Endothelial cell (in vitro differentiated cells): ENCODE results near the gene SLC25A5. TPM values are rescaled to one million over a fixed set of nuclear protein-coding genes. Genes with fewer than 3 reads are reported as not detected.

Source experiments
- DNase-seq: peaks from one replicate; pipeline ENCODE4 v3.0.0; 2021; ENCODE audit warnings: low spot score
- H3K27ac Mint-ChIP-seq: one replicate; pipeline ENCODE4 v1.8.0; 2021; ENCODE audit warnings: mixed read lengths, inconsistent platforms; ENCODE audit not compliant: unreplicated experiment
- H3K27me3 Mint-ChIP-seq: one replicate; pipeline ENCODE4 v1.8.0; 2021; ENCODE audit warnings: mild to moderate bottlenecking, moderate library complexity, mixed read lengths, inconsistent platforms; ENCODE audit not compliant: unreplicated experiment
- H3K36me3 Mint-ChIP-seq: one replicate; pipeline ENCODE4 v1.8.0; 2021; ENCODE audit warnings: mild to moderate bottlenecking, low read depth, mixed read lengths, inconsistent platforms; ENCODE audit not compliant: unreplicated experiment
- H3K4me1 Mint-ChIP-seq: one replicate; pipeline ENCODE4 v1.8.0; 2021; ENCODE audit warnings: mild to moderate bottlenecking, mixed read lengths, inconsistent platforms; ENCODE audit not compliant: unreplicated experiment
- H3K4me3 Mint-ChIP-seq: one replicate; pipeline ENCODE4 v1.8.0; 2021; ENCODE audit warnings: mild to moderate bottlenecking, mixed read lengths, inconsistent platforms; ENCODE audit not compliant: unreplicated experiment
- H3K9me3 Mint-ChIP-seq: one replicate; pipeline ENCODE4 v1.8.0; 2021; ENCODE audit warnings: mixed read lengths, inconsistent platforms; ENCODE audit not compliant: unreplicated experiment
- total RNA-seq: library from RNA; stranded (reverse); fragmentation: NEBNext Ultra II Directional; extraction: Animal tissue kit (Norgen Biotek cat#: 25700); gene quantifications from one replicate; pipeline ENCODE4 v1.2.1, GENCODE V29; 2021; ENCODE audit not compliant: unreplicated experiment
- TF ChIP-seq, protein P1 (sequence below): fragments of 200-600 bp; sonication (generic); IDR thresholded peaks from one replicate; pipeline ENCODE4 v1.5.0; 2021; ENCODE audit warnings: antibody characterized with exemption; ENCODE audit not compliant: unreplicated experiment

The SLC25A5 gene
- total RNA-seq, 1 donor from 2014 or later: 305 TPM

DNA sequence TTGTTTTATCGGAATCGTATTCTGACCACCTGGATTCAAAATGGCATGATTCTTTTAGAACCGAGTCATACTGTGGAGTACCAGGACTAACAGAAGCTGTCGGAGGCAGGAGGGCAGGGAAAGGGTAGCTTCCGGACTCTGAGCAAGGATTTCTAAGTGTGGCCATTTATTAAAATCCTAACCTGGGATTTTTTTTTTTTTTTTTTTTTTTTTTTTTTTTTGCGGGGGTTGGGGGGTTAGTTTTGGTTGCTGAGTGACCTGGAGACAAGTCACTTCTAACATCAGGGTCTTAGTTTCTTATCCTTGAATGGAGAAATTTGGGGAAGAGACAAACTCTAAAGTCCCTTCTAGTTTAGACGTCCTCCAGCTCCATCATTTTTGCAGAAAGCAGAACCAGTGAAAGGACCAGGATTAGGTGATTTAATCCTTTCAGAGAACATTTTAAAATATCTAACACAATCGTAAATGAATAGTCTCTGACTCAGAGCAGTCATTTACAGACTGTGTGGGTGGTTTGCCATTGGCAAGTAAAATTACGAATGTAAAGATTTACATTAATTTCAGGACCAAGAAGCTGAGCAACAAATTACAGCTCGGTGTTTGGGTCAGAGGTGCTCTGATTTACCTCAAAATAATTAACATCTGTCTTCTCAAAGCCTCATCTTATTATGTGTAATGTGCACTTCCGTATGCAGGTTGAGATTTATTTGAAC is 7.3 kb downstream of the SLC25A5 start:
- Mint-ChIP-seq H3K27me3 (no peaks in the 10 kb centered on the region), H3K36me3 (peaks cover 2% of the 10 kb centered on the region), H3K9me3 (no peaks in the 10 kb centered on the region), H3K4me1 (no peaks in the 10 kb centered on the region), H3K4me3 (no peak overlapping the region), H3K27ac (no peak overlapping the region)
- no peak for DNase-seq
- TF ChIP-seq, protein P1, sequence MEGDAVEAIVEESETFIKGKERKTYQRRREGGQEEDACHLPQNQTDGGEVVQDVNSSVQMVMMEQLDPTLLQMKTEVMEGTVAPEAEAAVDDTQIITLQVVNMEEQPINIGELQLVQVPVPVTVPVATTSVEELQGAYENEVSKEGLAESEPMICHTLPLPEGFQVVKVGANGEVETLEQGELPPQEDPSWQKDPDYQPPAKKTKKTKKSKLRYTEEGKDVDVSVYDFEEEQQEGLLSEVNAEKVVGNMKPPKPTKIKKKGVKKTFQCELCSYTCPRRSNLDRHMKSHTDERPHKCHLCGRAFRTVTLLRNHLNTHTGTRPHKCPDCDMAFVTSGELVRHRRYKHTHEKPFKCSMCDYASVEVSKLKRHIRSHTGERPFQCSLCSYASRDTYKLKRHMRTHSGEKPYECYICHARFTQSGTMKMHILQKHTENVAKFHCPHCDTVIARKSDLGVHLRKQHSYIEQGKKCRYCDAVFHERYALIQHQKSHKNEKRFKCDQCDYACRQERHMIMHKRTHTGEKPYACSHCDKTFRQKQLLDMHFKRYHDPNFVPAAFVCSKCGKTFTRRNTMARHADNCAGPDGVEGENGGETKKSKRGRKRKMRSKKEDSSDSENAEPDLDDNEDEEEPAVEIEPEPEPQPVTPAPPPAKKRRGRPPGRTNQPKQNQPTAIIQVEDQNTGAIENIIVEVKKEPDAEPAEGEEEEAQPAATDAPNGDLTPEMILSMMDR: no peak

- Mint-ChIP-seq H3K9me3 (no peaks in the 10 kb centered on the region), H3K27ac (no peak overlapping the region), H3K4me1 (no peaks in the 10 kb centered on the region), H3K4me3 (no peak overlapping the region), H3K27me3 (no peaks in the 10 kb centered on the region), H3K36me3 (no peaks in the 10 kb centered on the region)
- no peak for DNase-seq
- TF ChIP-seq, protein P1: no peak
These were observed 9.6 kb downstream of the SLC25A5 start for GRCh38 chrX:119477812-119478232.

- H3K4me1 Mint-ChIP-seq: no peaks in the 10 kb centered on the region
- DNase-seq: no peak
- H3K27me3 Mint-ChIP-seq: no peaks in the 10 kb centered on the region
- TF ChIP-seq, protein P1: no peak
- no peak overlapping the region for H3K4me3 Mint-ChIP-seq
- no peaks in the 10 kb centered on the region for H3K36me3 Mint-ChIP-seq
- H3K9me3 Mint-ChIP-seq: no peaks in the 10 kb centered on the region
- no peak overlapping the region for H3K27ac Mint-ChIP-seq
These were observed 10.3 kb downstream of the SLC25A5 start for GRCh38 chrX:119478504-119478903.

- DNase-seq: no peak
- Mint-ChIP-seq H3K27me3 (no peaks in the 10 kb centered on the region), H3K9me3 (no peaks in the 10 kb centered on the region), H3K4me3 (no peak overlapping the region), H3K36me3 (no peaks in the 10 kb centered on the region), H3K27ac (no peak overlapping the region), H3K4me1 (no peaks in the 10 kb centered on the region)
- TF ChIP-seq, protein P1: no peak
These were observed 11.6 kb downstream of the SLC25A5 start for GRCh38 chrX:119479845-119480244.

GRCh38 chrX:119481323-119481801 is 13.1 kb downstream of the SLC25A5 start:
- no peak for DNase-seq
- no peak overlapping the region for H3K4me3 Mint-ChIP-seq
- H3K4me1 Mint-ChIP-seq: no peaks in the 10 kb centered on the region
- H3K36me3 Mint-ChIP-seq: no peaks in the 10 kb centered on the region
- H3K27me3 Mint-ChIP-seq: peaks cover 3% of the 10 kb centered on the region
- no peaks in the 10 kb centered on the region for H3K9me3 Mint-ChIP-seq
- no peak overlapping the region for H3K27ac Mint-ChIP-seq
- TF ChIP-seq, protein P1: no peak
